Activated T-helper 9 cell treated with anti-CD3 and anti-CD28 coated beads, Interleukin-2, amount 50 U/mL, for 16 hours (primary cell): ENCODE measurements around the gene DCDC2C.

ENCODE experiments used
- DNase-seq: peaks from one replicate; pipeline ENCODE4 v3.0.0-alpha.2; 2020; ENCODE audit warnings: low read depth

The DCDC2C gene

GRCh38 chr2:3747032-3747654 lies 43.8 kb downstream of the DCDC2C start:
- no peak for DNase-seq

DNA sequence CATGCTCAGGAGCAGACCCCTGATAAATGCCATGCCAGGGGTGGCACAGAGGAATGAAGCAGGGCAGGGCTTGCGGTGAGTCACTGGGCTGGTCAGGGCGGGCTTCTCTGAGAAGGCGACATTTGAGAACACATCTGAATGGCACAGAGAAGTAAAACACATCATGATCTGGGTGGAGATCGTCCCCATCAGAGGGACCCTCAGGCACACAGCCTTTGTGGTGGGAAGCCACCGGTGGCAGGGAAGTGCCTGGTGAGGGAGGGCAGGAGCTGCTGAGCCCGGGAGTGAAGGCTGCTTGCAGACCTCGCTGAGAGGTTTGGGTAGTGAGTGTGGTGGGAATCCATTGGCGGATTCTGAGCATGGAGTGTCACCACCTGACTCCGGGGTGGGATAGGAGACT lies 44.5 kb downstream of the DCDC2C start:
- no peak for DNase-seq

- DNase-seq: no peak
Measured at GRCh38 chr2:3749201-3749600, 45.8 kb downstream of the DCDC2C start.

GRCh38 chr2:3751251-3751650 lies 47.9 kb downstream of the DCDC2C start:
- no peak for DNase-seq

DNA sequence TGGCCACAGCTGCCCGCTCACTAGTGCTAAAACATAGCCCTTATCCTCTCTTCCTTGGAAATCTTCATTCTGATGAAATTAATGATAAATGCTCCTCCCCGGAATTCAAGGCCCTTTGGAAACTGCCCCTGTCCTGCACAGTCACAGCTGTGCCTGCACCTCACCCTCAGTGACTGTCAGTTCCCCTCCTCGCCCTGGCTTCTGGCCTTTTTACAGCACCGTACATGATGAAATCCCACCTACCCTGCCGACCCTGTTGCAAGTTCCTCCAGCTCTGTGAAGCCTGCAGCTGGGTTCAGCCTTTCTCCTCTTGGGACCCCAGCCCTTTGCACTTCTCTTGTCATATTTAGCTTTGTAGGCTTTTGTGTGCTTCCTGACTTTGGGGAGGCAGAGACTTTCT lies 48.4 kb downstream of the DCDC2C start:
- no peak for DNase-seq

- no peak for DNase-seq
Measured at GRCh38 chr2:3752376-3752775, 49.0 kb downstream of the DCDC2C start.

DNA sequence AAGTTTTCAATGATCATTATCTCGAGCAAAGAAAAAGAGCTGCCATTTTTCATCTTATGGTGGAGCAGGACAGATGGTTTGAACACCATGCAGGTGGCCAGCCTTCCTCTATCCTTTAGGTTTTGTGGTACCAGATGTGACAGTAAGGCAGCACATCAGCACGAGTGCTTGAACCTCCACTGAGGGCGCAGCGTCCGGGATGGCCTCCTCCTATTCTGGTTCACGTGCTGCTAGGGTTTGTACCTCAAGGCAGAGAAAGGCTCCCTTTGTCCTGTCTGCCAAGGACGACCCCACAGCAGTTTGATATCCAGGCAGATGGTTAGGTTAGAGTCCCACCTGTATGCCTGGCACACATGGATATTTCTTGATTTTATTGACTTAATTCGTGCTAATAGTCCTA lies 50.2 kb downstream of the DCDC2C start:
- no peak for DNase-seq

DNA sequence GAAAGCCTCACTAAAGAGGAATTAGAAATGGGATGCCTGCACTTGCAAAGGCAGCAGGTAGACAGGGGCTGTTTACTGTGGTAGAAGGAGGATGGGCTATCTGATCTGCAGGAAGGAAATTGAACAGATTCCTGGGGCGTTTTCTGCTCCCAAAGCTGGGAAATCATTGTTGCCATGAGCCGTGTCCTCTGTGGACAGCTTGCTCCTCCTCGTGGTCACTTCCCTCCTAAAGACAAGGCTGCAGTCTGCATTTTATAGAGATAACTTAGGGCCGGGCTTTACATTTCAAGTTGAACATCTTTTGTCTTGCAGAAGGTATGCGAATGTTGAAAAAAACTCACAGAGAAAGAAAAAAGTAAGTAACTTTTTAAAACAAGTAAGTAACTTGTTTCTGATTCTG lies 50.9 kb downstream of the DCDC2C start:
- no peak for DNase-seq

DNA sequence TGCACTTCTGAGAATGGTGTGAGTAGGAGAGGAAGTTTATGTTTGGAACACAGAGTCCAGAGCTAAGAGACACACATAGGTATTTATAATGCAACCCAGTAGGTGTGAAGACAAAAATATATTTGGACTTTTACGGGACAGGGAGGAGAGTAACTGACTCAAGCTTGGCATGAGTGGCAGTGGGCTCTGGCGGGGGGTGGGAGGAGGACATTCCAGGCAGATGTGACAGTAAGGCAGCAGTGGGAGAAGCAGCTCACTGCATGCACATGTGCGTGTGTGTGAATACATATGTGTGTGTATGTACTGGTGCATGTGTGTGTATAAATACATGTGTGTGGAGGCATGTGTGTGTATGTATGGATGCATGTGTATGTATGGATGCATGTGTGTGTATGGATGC lies 51.4 kb downstream of the DCDC2C start:
- DNase-seq: no peak

GRCh38 chr2:3755277-3755676 lies 51.9 kb downstream of the DCDC2C start:
- no peak for DNase-seq

DNA sequence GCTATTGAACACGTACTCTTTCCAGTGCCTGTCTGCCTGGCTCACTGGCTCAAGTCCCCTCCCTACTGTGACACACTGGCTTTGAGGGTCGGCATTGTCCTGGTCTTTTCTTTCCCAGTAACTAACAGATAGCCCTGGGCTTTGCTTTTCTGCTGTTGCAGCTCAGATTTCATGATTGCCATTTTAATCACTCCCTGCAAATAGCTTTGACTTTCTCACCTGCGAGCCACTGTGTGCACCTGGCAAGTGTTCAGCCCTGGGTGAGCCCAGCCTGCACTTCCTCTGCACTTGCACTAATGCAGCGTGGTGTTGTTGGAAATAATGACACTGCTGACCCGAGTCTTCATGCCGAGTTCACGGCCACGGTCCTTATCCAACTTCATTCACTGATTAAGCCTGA lies 52.9 kb downstream of the DCDC2C start:
- no peak for DNase-seq

DNA sequence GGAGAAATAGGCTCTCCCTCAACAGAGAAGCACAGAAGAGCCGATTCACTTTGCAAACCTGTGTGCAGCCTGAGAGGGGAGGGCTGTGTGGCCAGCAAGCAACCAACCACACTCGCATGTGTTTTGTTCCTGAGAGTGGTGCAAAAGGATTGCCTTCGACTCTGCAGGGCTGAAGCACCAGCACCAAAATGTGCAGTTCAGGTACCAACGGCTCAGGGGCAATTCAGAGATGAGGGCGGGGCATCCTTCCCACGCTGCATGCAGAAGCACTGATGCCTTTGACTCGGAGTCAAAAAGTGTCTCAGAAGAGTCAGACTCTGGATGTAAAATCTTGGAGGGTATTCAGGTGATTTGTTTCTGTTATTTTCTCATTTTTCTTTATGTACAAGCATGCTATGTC lies 55.5 kb downstream of the DCDC2C start:
- DNase-seq: no peak

GRCh38 chr2:3759331-3759730 lies 56.0 kb downstream of the DCDC2C start:
- DNase-seq: no peak

DNA sequence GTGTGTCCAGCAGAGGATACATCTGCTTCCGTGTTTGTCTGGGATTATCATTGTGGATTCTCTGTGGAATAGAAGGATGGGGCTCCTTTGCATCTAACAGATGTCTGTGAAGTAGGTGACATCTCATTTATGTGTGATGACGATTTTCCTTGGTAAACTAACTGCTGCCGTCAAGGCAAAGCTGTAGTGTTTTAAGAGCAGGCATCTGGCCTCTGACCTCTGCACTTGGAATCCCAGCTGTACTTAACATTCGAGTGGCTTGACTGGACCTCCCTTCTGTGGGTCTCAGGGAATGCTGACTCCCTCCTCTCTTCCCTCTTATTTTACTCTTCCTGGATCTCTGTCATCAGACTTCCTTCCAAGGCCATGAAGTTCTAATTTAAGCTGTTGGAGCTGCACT lies 56.4 kb downstream of the DCDC2C start:
- DNase-seq: no peak

- no peak for DNase-seq
Measured at GRCh38 chr2:3761272-3761671, 57.9 kb downstream of the DCDC2C start.

DNA sequence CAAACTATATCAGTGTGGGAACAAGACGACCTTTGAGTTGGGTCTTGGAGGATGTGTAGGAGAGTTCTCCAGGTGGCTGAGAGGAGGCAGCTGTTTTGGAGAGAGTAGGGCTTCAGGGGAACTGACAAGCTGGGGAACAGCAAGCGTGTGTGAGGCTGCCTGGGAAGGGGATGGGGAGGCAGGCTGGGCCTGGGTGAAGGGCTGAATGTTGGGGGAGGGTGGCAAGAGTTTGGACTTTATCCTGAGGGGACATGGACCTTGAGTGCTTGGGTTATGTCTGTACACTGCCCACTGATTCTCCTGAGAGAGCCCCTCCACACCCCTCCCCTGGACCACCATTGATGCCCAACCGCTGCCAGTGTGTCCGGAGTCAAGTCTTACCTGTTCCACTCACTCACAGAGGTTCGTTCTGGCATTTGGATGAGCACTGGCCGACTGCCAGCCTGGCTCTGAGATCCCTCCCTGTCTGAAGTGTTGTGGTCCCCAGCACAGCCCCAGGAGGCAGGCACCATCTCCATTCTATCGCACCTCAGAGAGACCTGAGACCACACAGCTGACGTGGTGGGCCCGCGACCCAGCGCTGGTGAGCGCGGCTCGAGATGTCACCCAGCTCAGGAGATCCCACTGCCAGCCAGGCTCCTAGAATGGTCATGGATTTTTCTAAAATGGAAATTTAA lies 59.5 kb downstream of the DCDC2C start:
- DNase-seq: no peak

DNA sequence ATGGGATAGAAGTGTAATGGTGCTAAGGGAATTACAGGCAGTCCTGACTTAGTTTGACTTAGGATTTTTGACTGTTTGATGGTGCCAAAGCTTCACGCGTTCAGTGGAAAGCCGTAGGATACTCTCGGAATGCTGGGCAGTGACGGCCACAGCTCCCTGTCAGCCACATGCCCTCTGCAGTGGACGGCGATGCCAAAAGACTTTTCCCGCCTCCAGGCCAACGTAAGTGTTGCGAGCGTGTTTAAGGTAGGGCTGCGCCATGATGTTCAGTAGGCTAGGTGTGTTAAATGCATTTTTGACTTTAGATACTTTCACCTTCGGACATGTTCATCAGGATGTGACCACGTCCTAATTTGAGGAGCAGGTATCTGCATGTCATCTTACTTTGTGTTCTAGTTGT lies 63.4 kb downstream of the DCDC2C start:
- no peak for DNase-seq

DNA sequence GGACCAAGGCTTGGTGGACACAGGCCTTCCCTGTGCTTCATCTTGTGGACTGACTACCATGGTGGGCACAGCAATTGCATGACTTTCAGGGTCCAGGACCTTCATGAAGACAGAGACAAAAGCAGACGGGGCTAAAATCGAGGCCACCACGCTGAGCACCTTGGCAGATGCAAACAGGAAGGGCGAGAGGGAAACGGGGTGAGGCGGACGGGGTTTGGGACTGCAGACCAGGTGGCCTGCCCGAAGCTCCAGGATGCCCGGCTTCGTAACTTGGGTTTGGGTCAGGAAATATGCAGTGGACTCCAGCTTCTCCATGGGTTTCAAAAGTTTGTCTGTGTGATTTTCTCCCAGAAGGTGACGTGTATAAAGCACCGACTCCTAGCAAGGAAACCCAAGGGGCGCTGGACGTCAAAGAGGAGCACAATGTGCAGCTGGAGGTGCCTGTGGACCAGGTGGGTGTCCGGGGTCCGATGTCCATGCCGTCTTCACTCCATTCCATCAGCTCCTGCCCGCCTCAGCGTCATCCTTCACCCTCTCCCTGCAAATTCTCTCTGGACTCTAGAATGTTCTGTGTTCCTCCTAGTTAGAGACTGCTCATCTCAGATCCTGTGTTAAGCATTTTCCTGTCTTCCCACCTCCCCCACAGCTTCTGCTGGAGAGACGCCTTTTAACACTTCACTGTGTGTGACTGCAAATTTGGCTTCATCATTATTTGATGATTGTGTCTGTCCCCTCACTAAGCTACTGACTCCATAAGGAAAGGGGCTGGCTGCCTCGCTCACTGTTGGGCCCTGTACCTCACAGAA lies 65.8 kb downstream of the DCDC2C start:
- no peak for DNase-seq

DNA sequence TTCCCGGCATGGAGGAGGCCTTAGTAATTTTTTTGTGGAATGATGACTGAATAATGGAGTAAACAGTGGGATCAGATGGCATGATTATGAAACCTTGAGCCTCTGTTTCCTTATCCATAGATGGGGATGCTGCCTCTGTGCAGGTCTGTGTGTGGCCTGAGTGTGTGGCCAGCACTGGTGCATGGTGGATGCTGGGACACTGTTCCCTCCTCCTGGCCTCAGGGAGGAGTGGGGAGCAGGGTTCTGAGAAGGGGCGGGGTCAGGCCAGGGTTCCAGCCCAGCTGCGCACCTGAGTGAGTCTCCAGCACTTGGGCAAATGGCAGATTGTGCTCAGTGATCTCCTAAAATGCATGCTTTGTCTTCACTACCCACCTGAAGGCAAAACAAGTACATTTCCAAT lies 66.4 kb downstream of the DCDC2C start:
- no peak for DNase-seq

DNA sequence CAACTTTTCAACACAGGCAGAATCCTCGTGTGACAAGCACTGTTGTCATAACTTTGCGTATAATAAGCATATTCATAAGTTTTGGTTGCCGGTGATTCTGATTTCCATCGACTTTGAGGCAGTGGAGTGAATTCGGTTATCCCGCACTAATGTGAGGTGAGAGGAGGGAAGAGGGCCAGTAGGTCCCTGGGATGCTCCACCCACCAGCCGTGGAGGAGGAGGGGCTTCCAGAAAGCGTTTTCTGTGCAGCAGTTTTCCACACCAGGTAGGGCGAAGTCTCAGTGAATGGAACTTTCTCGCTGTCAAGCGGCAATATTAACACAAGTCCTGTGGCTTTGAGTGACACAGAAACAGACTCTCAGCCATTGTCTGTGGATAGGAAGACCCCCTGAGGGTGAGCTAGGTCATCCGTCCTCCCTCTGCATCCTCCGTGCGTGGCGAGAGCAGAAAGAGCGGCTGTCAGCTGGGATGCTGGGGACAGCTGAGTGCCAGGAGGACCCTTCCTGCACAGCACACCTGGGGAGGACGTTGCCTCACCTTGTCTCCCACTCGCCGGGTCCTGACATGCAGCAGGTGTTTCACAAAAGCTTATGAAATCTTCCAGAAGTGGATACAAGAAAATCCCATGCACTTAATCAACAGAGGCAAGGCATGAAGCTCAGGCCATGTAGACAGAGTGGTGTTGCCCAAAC lies 67.5 kb downstream of the DCDC2C start:
- no peak for DNase-seq

- no peak for DNase-seq
Measured at GRCh38 chr2:3771576-3771975, 68.2 kb downstream of the DCDC2C start.

DNA sequence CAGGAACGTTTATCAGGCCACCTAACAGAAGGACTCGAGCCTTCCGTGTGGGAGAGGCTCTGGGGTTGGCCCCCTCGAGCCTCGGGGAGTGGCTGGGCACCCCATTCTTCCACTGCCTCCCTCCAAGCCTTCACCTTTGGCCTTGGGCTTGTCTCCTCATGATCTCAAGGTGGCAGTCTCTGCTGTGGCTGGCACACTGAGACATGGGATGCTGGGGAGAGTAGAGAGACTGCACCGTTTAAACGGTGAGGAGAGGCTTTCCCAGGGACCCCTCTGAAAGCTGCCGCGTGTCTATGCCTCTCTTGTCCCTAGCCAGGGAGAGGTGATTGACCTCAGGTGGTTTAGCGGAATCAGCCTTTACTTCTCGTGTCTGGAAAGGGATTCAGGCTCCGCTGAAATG lies 71.0 kb downstream of the DCDC2C start:
- no peak for DNase-seq

DNA sequence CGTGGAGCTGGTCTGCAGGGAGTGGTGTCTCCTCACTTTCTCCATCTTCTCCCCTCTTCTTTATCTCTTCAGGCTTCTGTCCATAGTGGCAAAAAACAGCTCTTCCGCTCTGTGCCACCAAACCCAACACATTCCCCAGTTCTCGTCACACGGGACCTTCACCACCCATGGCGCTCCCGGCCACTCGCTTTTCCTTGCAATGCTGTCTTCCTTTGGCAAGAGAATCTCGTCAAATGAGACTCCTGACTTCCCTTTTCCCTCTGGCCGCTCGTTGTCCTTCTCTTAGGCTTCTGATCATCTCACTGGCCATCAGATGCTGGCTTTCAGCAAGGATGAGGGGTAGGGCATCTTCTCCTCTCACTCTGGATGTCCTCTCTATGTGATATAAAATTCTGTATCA lies 72.9 kb downstream of the DCDC2C start:
- DNase-seq: no peak
